ENCODE results near the gene SKA3.

Gene SKA3

DNA sequence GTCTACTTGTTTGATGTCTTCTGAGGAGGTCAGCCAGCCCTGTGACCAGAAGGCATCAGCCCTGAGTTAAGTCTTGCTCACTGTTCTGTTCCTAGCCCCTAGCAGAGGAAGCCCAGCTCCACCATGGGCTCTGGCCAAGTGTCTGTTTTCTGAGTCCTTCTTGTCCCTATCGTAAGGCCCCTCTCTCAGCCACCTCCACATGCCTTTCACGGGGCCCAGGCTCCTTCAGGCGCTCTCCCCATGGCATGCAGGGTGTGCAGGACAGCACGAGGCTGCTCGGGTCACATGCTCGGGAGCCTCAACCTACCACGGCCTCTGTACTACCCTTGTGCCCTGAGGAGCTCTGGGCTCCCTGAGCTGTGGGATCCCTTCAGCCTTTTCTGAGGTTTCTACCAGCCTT lies 67.2 kb downstream of the SKA3 start:
- DNase-seq, result no peak

DNA sequence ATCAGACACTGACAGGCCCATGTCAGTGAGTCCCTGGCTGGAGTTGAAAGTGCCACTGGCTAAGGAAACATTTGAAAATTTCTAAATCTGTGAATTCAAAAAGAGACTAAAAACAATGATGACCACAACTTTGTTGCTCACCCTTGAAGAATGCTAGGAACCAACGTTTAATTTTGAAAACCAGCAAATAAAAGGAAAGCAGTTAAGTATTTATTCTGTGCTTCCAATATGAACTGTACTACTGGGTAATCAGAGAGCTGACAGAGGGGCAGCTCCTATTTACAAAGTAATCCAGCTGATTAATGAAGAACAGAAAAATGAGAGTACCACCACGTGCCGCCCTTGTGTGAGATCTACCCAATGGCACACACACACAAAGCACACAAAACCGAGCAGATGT lies 70.3 kb downstream of the SKA3 start:
- DNase-seq, result no peak

DNA sequence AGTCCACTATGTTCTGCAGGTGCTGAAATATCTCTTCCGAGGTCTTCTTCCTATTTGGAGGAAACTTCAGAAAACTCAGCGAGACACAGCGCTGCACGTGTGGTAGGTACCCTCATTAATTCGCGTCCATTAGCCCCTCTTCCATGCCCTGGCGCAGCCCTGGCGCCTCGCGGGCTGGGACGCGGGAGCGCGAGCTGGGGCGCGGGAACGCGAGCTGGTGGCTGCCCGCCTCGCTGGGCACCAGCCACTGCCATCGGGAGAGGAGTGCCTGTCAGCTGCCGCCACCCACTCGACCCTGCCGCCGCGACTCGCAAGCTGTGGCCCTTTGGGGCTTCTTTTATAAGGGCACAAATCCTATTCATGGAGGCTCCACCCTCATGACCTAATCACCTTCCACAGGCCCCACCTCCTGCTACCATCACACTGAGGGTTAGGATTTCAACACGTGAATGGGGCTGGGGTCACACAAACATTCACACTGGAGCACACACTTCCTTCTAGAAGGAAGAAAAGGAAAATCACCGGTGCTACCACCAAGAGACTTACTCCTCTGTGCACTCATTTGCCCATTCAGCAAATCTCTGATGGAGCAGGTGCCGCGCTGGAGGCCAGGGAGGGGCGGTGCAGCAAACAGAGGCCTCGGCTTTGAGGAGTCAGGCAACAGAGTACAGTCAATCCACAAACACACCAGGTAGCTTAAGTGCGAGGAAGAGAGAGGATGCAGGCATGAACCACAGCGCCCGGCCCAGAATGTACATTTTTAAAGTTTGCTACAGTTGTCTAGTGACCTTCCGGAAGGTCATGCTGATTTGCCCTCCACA lies 71.9 kb downstream of the SKA3 start:
- no peak for DNase-seq

All from MV-4-11 (cell line).